GM19467 (cell line): ENCODE data around the gene SNRPB.
"Not testable (repeated sequence)": the region's sequence is repeated elsewhere in the genome, so short reads cannot be mapped to it uniquely, and the experiment has no call there.

Experiments
- ATAC-seq: cut with Tn5 transposase; IDR thresholded peaks from one replicate; pipeline ENCODE4 v1.9.1; 2021; ENCODE audit warnings: mild to moderate bottlenecking, moderate library complexity; ENCODE audit not compliant: unreplicated experiment

SNRPB gene

GRCh38 chr20:2470423-2471193 lies at the start of gene SNRPB:
SNRPB (minus strand) TSS chr20:2470789; CDS start chr20:2470690, 99 bp downstream.
- peak; percentile 95 for ATAC-seq

GRCh38 chr20:2519115-2519809 lies 48.7 kb upstream of the SNRPB start:
- no peak for ATAC-seq

GRCh38 chr20:2518558-2518957 lies 48.0 kb upstream of the SNRPB start:
- no peak for ATAC-seq

GRCh38 chr20:2518096-2518495 lies 47.5 kb upstream of the SNRPB start:
- ATAC-seq, result no peak

- ATAC-seq, result no peak
These were observed 45.8 kb upstream of the SNRPB start for GRCh38 chr20:2516399-2516798.

- no peak for ATAC-seq
These were observed 44.6 kb upstream of the SNRPB start for GRCh38 chr20:2515203-2515602.

- ATAC-seq, result no peak
These were observed 39.2 kb upstream of the SNRPB start for GRCh38 chr20:2509794-2510193.

- no peak for ATAC-seq
These were observed 38.8 kb upstream of the SNRPB start for GRCh38 chr20:2509468-2509781.

- peak; percentile 93 for ATAC-seq
These were observed 38.3 kb upstream of the SNRPB start, which contains the start of gene ZNF343 for GRCh38 chr20:2508631-2509467. ZNF343 (minus strand) TSS chr20:2508915; CDS start chr20:2493895, 15,020 bp downstream.

- ATAC-seq, result no peak
These were observed 37.5 kb upstream of the SNRPB start for GRCh38 chr20:2507875-2508630.

GRCh38 chr20:2507464-2507863 lies 36.9 kb upstream of the SNRPB start:
- ATAC-seq, result no peak

- ATAC-seq, result not testable (repeated sequence)
These were observed 35.8 kb upstream of the SNRPB start for GRCh38 chr20:2506426-2506825.

GRCh38 chr20:2504803-2505202 lies 34.2 kb upstream of the SNRPB start:
- not testable (repeated sequence) for ATAC-seq

- ATAC-seq, result not testable (repeated sequence)
These were observed 32.3 kb upstream of the SNRPB start for GRCh38 chr20:2502808-2503384.

- ATAC-seq, result no peak
These were observed 15.1 kb upstream of the SNRPB start for GRCh38 chr20:2485661-2486060.

GRCh38 chr20:2485080-2485479 lies 14.5 kb upstream of the SNRPB start:
- no peak for ATAC-seq

- ATAC-seq, result no peak
These were observed 12.9 kb upstream of the SNRPB start for GRCh38 chr20:2483504-2483903.

- no peak for ATAC-seq
These were observed 9.8 kb upstream of the SNRPB start for GRCh38 chr20:2480381-2480780.

- ATAC-seq, result no peak
These were observed 6.4 kb upstream of the SNRPB start for GRCh38 chr20:2476742-2477615.
